Uterus (tissue), 2 donors: ENCODE data around the gene IER3.

Source experiments
- POLR2A ChIP-seq, 2 donors: fragments of 450-650 bp; IDR thresholded peaks; one replicate each; pipeline ENCODE4 v1.6.1; 2016; ENCODE audit warnings: antibody characterized with exemption in 2 of 2, mild to moderate bottlenecking in 1 of 2, moderate library complexity in 1 of 2
- TF ChIP-seq, protein P1 (sequence below), 4 experiments: fragments of 200-600 bp in 2 of 4; fragments of 450-650 bp in 2 of 4; sonication (generic) in 2 of 4; IDR thresholded peaks; one replicate each; pipeline ENCODE4 v1.5.1; 2016 to 2019; ENCODE audit warnings: antibody characterized with exemption in 4 of 4, mild to moderate bottlenecking in 2 of 4, moderate library complexity in 1 of 4

DNA sequence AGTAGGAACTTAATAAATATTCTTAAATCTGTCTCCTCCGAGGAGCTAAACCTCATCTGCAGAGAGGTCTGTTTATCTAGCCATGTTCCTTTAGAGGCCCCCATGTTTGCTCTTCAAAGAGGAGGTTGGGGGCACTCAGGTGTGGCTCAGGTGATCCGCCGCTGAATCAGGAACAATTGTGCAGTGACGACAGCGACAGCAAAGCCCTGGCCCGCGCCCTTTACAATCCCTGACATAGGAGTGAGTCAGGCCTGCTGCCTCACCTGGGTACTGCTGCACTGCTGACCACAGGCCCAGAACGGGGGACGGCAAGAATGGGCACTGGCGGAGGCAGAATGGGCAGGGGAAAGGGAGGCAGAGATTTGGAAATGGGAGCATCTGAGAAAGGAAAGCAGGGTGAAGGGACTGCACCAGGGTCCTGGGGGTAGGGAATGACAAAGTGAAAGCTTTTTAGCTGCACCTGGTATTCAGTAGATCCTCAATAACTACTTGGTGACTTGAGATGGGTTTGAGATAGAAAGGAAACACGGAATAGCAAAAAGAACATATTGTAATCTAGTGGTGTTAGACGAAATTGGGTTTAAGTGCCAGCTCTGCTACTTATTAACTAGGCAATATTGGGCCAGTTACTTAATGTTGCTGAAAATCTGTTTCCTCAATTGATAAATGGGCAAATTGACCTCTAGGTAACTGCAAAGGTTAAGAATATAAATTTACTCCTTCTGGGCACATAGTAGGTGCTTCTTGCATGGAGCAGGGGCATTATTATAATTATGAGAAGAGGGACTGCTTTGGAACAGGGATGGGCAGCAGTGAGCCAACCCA, 5.4 kb upstream of the IER3 start:
- TF ChIP-seq, protein P1, sequence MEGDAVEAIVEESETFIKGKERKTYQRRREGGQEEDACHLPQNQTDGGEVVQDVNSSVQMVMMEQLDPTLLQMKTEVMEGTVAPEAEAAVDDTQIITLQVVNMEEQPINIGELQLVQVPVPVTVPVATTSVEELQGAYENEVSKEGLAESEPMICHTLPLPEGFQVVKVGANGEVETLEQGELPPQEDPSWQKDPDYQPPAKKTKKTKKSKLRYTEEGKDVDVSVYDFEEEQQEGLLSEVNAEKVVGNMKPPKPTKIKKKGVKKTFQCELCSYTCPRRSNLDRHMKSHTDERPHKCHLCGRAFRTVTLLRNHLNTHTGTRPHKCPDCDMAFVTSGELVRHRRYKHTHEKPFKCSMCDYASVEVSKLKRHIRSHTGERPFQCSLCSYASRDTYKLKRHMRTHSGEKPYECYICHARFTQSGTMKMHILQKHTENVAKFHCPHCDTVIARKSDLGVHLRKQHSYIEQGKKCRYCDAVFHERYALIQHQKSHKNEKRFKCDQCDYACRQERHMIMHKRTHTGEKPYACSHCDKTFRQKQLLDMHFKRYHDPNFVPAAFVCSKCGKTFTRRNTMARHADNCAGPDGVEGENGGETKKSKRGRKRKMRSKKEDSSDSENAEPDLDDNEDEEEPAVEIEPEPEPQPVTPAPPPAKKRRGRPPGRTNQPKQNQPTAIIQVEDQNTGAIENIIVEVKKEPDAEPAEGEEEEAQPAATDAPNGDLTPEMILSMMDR (IDR thresholded peaks at IDR 0.05): no peak
- TF ChIP-seq POLR2A (IDR thresholded peaks at IDR 0.05): no peak
